HepG2 (cell line): ENCODE data around the gene TMEM183A. TPM values are rescaled to one million over a fixed set of nuclear protein-coding genes. Genes with fewer than 3 reads are reported as not detected.

Experiments used
- ASH2L ChIP-seq: fragments of 300-600, 200-600 bp; sonication (generic); IDR thresholded peaks from 2 replicates; pipeline ENCODE4 v1.7.0; 2017; ENCODE audit warnings: low read depth, mild to moderate bottlenecking, moderate library complexity, mixed read lengths, low read length; ENCODE audit not compliant: insufficient read length
- EZH2 ChIP-seq: conservative IDR thresholded peaks from 2 replicates; pipeline ENCODE4 v1.6.1; 2012; ENCODE audit warnings: mild to moderate bottlenecking, low read depth, low read length, moderate library complexity
- LCORL ChIP-seq, 2 experiments: fragments of 450-650 bp in 1 of 2; sonication (generic) in 1 of 2; formaldehyde crosslinking in 1 of 2; IDR thresholded peaks; 2 replicates each; pipeline versions ENCODE4 v1.5.0 to v1.6.1; 2017 to 2020; ENCODE audit warnings: antibody characterized with exemption in 1 of 2, missing genetic modification reagents in 1 of 2
- ZFP82 ChIP-seq: sonication (generic); formaldehyde crosslinking; IDR thresholded peaks from 2 replicates; pipeline ENCODE4 v1.5.1; 2020; ENCODE audit warnings: mild to moderate bottlenecking, missing genetic modification reagents, borderline replicate concordance
- ZNF256 ChIP-seq: sonication (generic); formaldehyde crosslinking; conservative IDR thresholded peaks from 2 replicates; pipeline ENCODE4 v1.4.0; 2020; ENCODE audit warnings: missing genetic modification reagents
- ZNF260 ChIP-seq: sonication (generic); formaldehyde crosslinking; IDR thresholded peaks from 2 replicates; pipeline ENCODE4 v1.4.0; 2020; ENCODE audit warnings: missing genetic modification reagents, low read depth, mild to moderate bottlenecking, borderline replicate concordance
- ZNF34 ChIP-seq: sonication (generic); formaldehyde crosslinking; IDR thresholded peaks from 2 replicates; pipeline ENCODE4 v1.4.0; 2020; ENCODE audit warnings: mild to moderate bottlenecking, missing genetic modification reagents, borderline replicate concordance
- polyA plus RNA-seq, 8 experiments: library from polyadenylated mRNA; depleted of rRNA in 3 of 8; stranded (reverse) in 7 of 8; unstranded in 1 of 8; fragments of >200 nt; fragmentation: Illumina TruSeq in 4 of 8; extraction: Trizol in 4 of 8; gene quantifications; 2 replicates each; pipeline versions ENCODE4 v1.2.1 to v1.2.3, GENCODE V29; 2011 to 2016; ENCODE audit warnings: low read depth in 4 of 8, missing spikeins in 1 of 8, mixed read lengths in 1 of 8; ENCODE audit not compliant: insufficient read depth in 1 of 8
- total RNA-seq, 5 experiments: library from RNA; depleted of rRNA; stranded (reverse); fragments of >200 nt; fragmentation: Illumina TruSeq; extraction: Trizol; gene quantifications; 2 replicates each; pipeline ENCODE4 v1.2.3, GENCODE V29; 2016; ENCODE audit warnings: low read depth in 1 of 5
- TF ChIP-seq, protein P1 (sequence below): sonication (generic); formaldehyde crosslinking; IDR thresholded peaks from 2 replicates; pipeline ENCODE4 v1.5.0; 2020; ENCODE audit warnings: mild to moderate bottlenecking, missing genetic modification reagents, moderate library complexity
- TF ChIP-seq, protein P2 (sequence below): IDR thresholded peaks from 2 replicates; pipeline ENCODE4 v1.6.1; 2016; ENCODE audit warnings: low read depth
- TF ChIP-seq, protein P3 (sequence below), 2 experiments: sonication (generic) in 1 of 2; formaldehyde crosslinking in 1 of 2; IDR thresholded peaks; 2 replicates each; pipeline versions ENCODE4 v1.6.1 to v1.9.0; 2014 to 2022; ENCODE audit warnings: antibody characterized with exemption in 1 of 2, borderline replicate concordance in 1 of 2, inconsistent platforms in 1 of 2, low read depth in 1 of 2, missing genetic modification reagents in 1 of 2
- TF ChIP-seq, protein P4 (sequence below): sonication (generic); formaldehyde crosslinking; conservative IDR thresholded peaks from 2 replicates; pipeline ENCODE4 v1.8.0; 2022; ENCODE audit warnings: low read depth, missing genetic modification reagents

The TMEM183A gene
- total and polyA plus RNA-seq, 2 of the 13 experiments (the other 11 are each of a cell fraction or from before 2014, with no cell fraction given) = 59.7 to 82.0 TPM

GRCh38 chr1:202998836-202999750, 8.1 kb upstream of the TMEM183A start (continued):
- TF ChIP-seq, protein P1, sequence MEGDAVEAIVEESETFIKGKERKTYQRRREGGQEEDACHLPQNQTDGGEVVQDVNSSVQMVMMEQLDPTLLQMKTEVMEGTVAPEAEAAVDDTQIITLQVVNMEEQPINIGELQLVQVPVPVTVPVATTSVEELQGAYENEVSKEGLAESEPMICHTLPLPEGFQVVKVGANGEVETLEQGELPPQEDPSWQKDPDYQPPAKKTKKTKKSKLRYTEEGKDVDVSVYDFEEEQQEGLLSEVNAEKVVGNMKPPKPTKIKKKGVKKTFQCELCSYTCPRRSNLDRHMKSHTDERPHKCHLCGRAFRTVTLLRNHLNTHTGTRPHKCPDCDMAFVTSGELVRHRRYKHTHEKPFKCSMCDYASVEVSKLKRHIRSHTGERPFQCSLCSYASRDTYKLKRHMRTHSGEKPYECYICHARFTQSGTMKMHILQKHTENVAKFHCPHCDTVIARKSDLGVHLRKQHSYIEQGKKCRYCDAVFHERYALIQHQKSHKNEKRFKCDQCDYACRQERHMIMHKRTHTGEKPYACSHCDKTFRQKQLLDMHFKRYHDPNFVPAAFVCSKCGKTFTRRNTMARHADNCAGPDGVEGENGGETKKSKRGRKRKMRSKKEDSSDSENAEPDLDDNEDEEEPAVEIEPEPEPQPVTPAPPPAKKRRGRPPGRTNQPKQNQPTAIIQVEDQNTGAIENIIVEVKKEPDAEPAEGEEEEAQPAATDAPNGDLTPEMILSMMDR (CRISPR knock-in tag) = peak; percentile 77
- TF ChIP-seq, protein P2, sequence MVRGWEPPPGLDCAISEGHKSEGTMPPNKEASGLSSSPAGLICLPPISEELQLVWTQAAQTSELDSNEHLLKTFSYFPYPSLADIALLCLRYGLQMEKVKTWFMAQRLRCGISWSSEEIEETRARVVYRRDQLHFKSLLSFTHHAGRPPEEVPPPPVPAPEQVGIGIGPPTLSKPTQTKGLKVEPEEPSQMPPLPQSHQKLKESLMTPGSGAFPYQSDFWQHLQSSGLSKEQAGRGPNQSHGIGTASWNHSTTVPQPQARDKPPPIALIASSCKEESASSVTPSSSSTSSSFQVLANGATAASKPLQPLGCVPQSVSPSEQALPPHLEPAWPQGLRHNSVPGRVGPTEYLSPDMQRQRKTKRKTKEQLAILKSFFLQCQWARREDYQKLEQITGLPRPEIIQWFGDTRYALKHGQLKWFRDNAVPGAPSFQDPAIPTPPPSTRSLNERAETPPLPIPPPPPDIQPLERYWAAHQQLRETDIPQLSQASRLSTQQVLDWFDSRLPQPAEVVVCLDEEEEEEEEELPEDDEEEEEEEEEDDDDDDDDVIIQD (CRISPR knock-in tag) = no peak
- TF ChIP-seq ZNF256 (CRISPR knock-in tag) (no peak), ASH2L (peak; percentile 23), ZFP82 (CRISPR knock-in tag) (no peak), ZNF260 (CRISPR knock-in tag) (no peak), LCORL (IDR thresholded peaks at IDR 0.05) (no peak), LCORL (CRISPR knock-in tag; IDR thresholded peaks at IDR 0.05) (no peak), ZNF34 (CRISPR knock-in tag) (no peak), EZH2 (no peak)
- TF ChIP-seq, protein P3, sequence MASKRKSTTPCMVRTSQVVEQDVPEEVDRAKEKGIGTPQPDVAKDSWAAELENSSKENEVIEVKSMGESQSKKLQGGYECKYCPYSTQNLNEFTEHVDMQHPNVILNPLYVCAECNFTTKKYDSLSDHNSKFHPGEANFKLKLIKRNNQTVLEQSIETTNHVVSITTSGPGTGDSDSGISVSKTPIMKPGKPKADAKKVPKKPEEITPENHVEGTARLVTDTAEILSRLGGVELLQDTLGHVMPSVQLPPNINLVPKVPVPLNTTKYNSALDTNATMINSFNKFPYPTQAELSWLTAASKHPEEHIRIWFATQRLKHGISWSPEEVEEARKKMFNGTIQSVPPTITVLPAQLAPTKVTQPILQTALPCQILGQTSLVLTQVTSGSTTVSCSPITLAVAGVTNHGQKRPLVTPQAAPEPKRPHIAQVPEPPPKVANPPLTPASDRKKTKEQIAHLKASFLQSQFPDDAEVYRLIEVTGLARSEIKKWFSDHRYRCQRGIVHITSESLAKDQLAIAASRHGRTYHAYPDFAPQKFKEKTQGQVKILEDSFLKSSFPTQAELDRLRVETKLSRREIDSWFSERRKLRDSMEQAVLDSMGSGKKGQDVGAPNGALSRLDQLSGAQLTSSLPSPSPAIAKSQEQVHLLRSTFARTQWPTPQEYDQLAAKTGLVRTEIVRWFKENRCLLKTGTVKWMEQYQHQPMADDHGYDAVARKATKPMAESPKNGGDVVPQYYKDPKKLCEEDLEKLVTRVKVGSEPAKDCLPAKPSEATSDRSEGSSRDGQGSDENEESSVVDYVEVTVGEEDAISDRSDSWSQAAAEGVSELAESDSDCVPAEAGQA (IDR thresholded peaks at IDR 0.05; ENCODE audit: low read depth) = no peak
- TF ChIP-seq, protein P3 (CRISPR knock-in tag; IDR thresholded peaks at IDR 0.05; ENCODE audit: borderline replicate concordance) = no peak
- TF ChIP-seq, protein P4, sequence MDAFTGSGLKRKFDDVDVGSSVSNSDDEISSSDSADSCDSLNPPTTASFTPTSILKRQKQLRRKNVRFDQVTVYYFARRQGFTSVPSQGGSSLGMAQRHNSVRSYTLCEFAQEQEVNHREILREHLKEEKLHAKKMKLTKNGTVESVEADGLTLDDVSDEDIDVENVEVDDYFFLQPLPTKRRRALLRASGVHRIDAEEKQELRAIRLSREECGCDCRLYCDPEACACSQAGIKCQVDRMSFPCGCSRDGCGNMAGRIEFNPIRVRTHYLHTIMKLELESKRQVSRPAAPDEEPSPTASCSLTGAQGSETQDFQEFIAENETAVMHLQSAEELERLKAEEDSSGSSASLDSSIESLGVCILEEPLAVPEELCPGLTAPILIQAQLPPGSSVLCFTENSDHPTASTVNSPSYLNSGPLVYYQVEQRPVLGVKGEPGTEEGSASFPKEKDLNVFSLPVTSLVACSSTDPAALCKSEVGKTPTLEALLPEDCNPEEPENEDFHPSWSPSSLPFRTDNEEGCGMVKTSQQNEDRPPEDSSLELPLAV (CRISPR knock-in tag) = no peak
